K562 (cell line): Measurements from ENCODE around the gene USP7. TPM values are rescaled to one million over a fixed set of nuclear protein-coding genes. Genes with fewer than 3 reads are reported as not detected.

Experiments used
- ATAC-seq: fragments of 200-7000 bp; cut with Tn5 transposase; 3 replicates; pipeline ENCODE4 v1.9.1; 2020; ENCODE audit warnings: moderate library complexity
- BruUV-seq: library from RNA; stranded (reverse); fragments of 400-500 nt; replicated peaks from 2 replicates; lab custom pipeline; 2021; lab: Mats Ljungman, UMichigan
- CTCF ChIA-PET: fragments of 300-600 bp; formaldehyde crosslinking; extraction: SDS; loops from one replicate; lab custom pipeline; 2021; ENCODE audit warnings: low intra/inter-chr PET ratio; lab: Yijun Ruan, JAX
- POLR2A ChIA-PET: fragments of 300-600, 350-650 bp; sonication (Branson Sonifier 250); formaldehyde crosslinking; extraction: SDS; loops from one replicate; lab custom pipeline; 2021; ENCODE audit warnings: antibody characterized with exemption, inconsistent platforms; lab: Yijun Ruan, JAX
- DNase-seq, 4 experiments: peaks; one replicate each; pipeline versions ENCODE4 v3.0.0 to v3.0.0-alpha.2; 2011 to 2018; ENCODE audit warnings: low spot score in 3 of 4, mixed read lengths in 3 of 4; ENCODE audit errors: extremely low read depth in 1 of 4
- FAIRE-seq: peaks from 2 replicates; lab custom pipeline; 2011; peaks lifted over from hg19 to GRCh38; lab: Jason Lieb, UNC
- H2AFZ ChIP-seq: 2 replicates; pipeline ENCODE4 v1.6.0; 2011; ENCODE audit warnings: low read depth, low read length, control low read depth, inconsistent platforms
- H3K27ac ChIP-seq: fragments of 200-600 bp; 3 replicates; pipeline ENCODE4 v1.8.0; 2011; ENCODE audit warnings: low read depth, mild to moderate bottlenecking, control low read depth, inconsistent platforms, low read length, moderate library complexity, mixed read lengths; ENCODE audit errors: extremely low read depth
- H3K27me3 ChIP-seq, 2 experiments: fragments of 300-600 bp in 1 of 2; 2 replicates in 1 of 2; 3 replicates in 1 of 2; pipeline versions ENCODE4 v1.6.0 to v1.8.0; 2011; ENCODE audit warnings: inconsistent platforms in 2 of 2, low read length in 2 of 2, mild to moderate bottlenecking in 1 of 2, mixed read lengths in 1 of 2, moderate library complexity in 1 of 2; ENCODE audit not compliant: control insufficient read depth in 2 of 2, insufficient read depth in 2 of 2
- H3K36me3 ChIP-seq: fragments of 300-600 bp; 3 replicates; pipeline ENCODE4 v1.8.0; 2011; ENCODE audit warnings: mild to moderate bottlenecking, low read length, inconsistent platforms; ENCODE audit not compliant: control insufficient read depth, insufficient read depth
- H3K4me1 ChIP-seq, 2 experiments: fragments of 200-600 bp in 1 of 2; replicated peaks in 1 of 2; 2 replicates in 1 of 2; 3 replicates in 1 of 2; pipeline versions ENCODE4 v1.5.1 to v1.8.0; 2011; ENCODE audit warnings: inconsistent platforms in 2 of 2, low read length in 2 of 2, mild to moderate bottlenecking in 1 of 2, mixed read lengths in 1 of 2, moderate library complexity in 1 of 2; ENCODE audit not compliant: control insufficient read depth in 2 of 2, insufficient read depth in 2 of 2
- H3K4me2 ChIP-seq: 2 replicates; pipeline ENCODE4 v1.6.1; 2011; ENCODE audit warnings: low read length, control low read depth, inconsistent platforms, mixed read lengths; ENCODE audit not compliant: insufficient read depth
- H3K4me3 ChIP-seq: fragments of 200-600 bp; sonication (generic), shearing (Covaris generic); 2 replicates; pipeline ENCODE4 v1.5.1; 2016; ENCODE audit warnings: control low read depth, inconsistent platforms
- H3K79me2 ChIP-seq: fragments of 200-600 bp; 3 replicates; pipeline ENCODE4 v1.8.0; 2011; ENCODE audit warnings: low read length, inconsistent platforms; ENCODE audit not compliant: control insufficient read depth, insufficient read depth
- H3K9ac ChIP-seq, 2 experiments: 2 replicates each; pipeline versions ENCODE4 v1.6.0 to v1.6.1; 2011; ENCODE audit warnings: low read depth in 2 of 2, low read length in 2 of 2, control low read depth in 1 of 2, inconsistent platforms in 1 of 2, mild to moderate bottlenecking in 1 of 2, mixed read lengths in 1 of 2; ENCODE audit not compliant: insufficient read depth in 1 of 2
- H3K9me1 ChIP-seq: one replicate; pipeline ENCODE4 v1.6.0; 2011; ENCODE audit warnings: inconsistent platforms, mild to moderate bottlenecking, low read length, moderate library complexity; ENCODE audit not compliant: control insufficient read depth, insufficient read depth
- H3K9me3 ChIP-seq: replicated peaks from 2 replicates; pipeline ENCODE4 v1.5.1; 2011; ENCODE audit warnings: low read depth, low read length, inconsistent platforms; ENCODE audit not compliant: control insufficient read depth, insufficient read depth
- H4K20me1 ChIP-seq: replicated peaks from 2 replicates; pipeline ENCODE4 v1.6.1; 2011; ENCODE audit warnings: low read length, inconsistent platforms, mixed read lengths; ENCODE audit not compliant: control insufficient read depth, insufficient read depth
- KAT2B ChIP-seq: IDR thresholded peaks from one replicate; pipeline ENCODE4 v1.6.1; 2012; ENCODE audit warnings: low read depth, mild to moderate bottlenecking, control low read depth, inconsistent platforms, low read length, moderate library complexity
- MITF ChIP-seq: IDR thresholded peaks from 2 replicates; pipeline ENCODE4 v1.6.1; 2014; ENCODE audit warnings: antibody characterized with exemption
- POLR2AphosphoS5 ChIP-seq: IDR thresholded peaks from 2 replicates; pipeline ENCODE4 v1.6.1; 2011; ENCODE audit warnings: mild to moderate bottlenecking, low read depth, low read length, moderate library complexity; ENCODE audit not compliant: control insufficient read depth, insufficient read depth
- POLR2B ChIP-seq: fragments of 450-650 bp; IDR thresholded peaks from 2 replicates; pipeline ENCODE4 v1.6.1; 2018; ENCODE audit warnings: low read depth; ENCODE audit not compliant: partially characterized antibody
- TSC22D4 ChIP-seq: fragments of 450-650 bp; IDR thresholded peaks from 2 replicates; pipeline ENCODE4 v1.6.1; 2016; ENCODE audit warnings: missing genetic modification characterization, missing biosample characterization, control low read depth
- WGBS: fragments of 100-300 bp; shearing (Covaris generic); methylation state at CpG from one replicate; pipeline ENCODE4 v1.1.6; 2016; ENCODE audit warnings: low coverage, mixed read lengths; ENCODE audit not compliant: insufficient coverage; ENCODE audit errors: missing lambda C conversion rate; 5-methylcytosine and 5-hydroxymethylcytosine counted together
- in situ Hi-C: fragments of 300-500 bp; cut with MboI; formaldehyde crosslinking; loops from 4 replicates; pipeline ENCODE4 v1.15.0; 2018; ENCODE audit warnings: inconsistent platforms, mixed read lengths
- intact Hi-C: fragments of 100-400 bp; cut with micrococcal nuclease; formaldehyde crosslinking; loops from 2 replicates; pipeline ENCODE4 v1.14.2; 2022
- polyA plus RNA-seq, 8 experiments: library from polyadenylated mRNA; depleted of rRNA in 4 of 8; stranded (reverse) in 5 of 8; unstranded in 3 of 8; fragments of >200 nt; fragmentation: Nextera tagmentation in 2 of 8; fragmentation: Illumina TruSeq in 1 of 8; extraction: Ambion mirVana in 2 of 8; extraction: Trizol in 1 of 8; gene quantifications; 2 replicates each; pipeline versions ENCODE4 v1.2.1 to v1.2.3, GENCODE V29; 2011 to 2014; ENCODE audit warnings: inconsistent platforms in 1 of 8, missing spikeins in 1 of 8
- total RNA-seq, 7 experiments: library from RNA; depleted of rRNA in 6 of 7; stranded (reverse); fragments of >200 nt in 6 of 7; fragmentation: Illumina TruSeq in 2 of 7; extraction: Trizol in 2 of 7; gene quantifications; 2 replicates each; pipeline versions ENCODE4 v1.2.1 to v1.2.3, GENCODE V29; 2011 to 2021; ENCODE audit warnings: low replicate concordance in 1 of 7

The USP7 gene
- total and polyA plus RNA-seq, 9 of the 15 experiments (the other 6 are each of a cell fraction or from before 2014, with no cell fraction given) = 17.1 to 145 (median 57.9) TPM

GRCh38 chr16:8852534-8852933 is 111.2 kb downstream of the USP7 start:
- H3K79me2 ChIP-seq = no peaks in the 10 kb centered on the region
- POLR2A ChIA-PET = interaction anchor here (0.9 to 2.6 kb wide), 4 partner anchors 9 to 55 kb away, joined by 3 to 9 read pairs (median 6); partner anchors contain the start of genes CARHSP1, PMM2 and TMEM186
- H4K20me1 ChIP-seq = no peaks in the 10 kb centered on the region
- H3K9ac ChIP-seq = no peak overlapping the region
- TF ChIP-seq TSC22D4 (tag) = no peak
- no peak for TF ChIP-seq KAT2B
- TF ChIP-seq MITF = no peak
- TF ChIP-seq POLR2B = peak; percentile 6
- 0 out of 2 replicates have a peak, but pooled peaks have one; percentile 7 for TF ChIP-seq POLR2AphosphoS5
- TF ChIP-seq, all 486 proteins: peak for 2
- H2AFZ ChIP-seq = no peak overlapping the region
- in situ Hi-C loops = no loop called here
- H3K9me3 ChIP-seq = no peaks in the 10 kb centered on the region
- no peak overlapping the region for H3K27ac ChIP-seq
- no peak overlapping the region for H3K4me3 ChIP-seq
- FAIRE-seq (no peak), DNase-seq (no peak), ATAC-seq (no peak)
- CTCF ChIA-PET = no interaction called here
- intact Hi-C loops = no loop called here
- peaks cover 0 to 4% of the 10 kb centered on the region in 2 experiments; a peak in 1 of 5 replicates for H3K4me1 ChIP-seq
- no peak overlapping the region for H3K4me2 ChIP-seq
- no peaks in the 10 kb centered on the region for H3K9me1 ChIP-seq
- no TSS peak for BruUV-seq
- no peaks in the 10 kb centered on the region for H3K27me3 ChIP-seq
- peaks cover 89% of the 10 kb centered on the region; the same call in 2 of the 3 replicates for H3K36me3 ChIP-seq
- 76% methylated on average over 8 of the region's 8 CpGs for WGBS
